WTC11 (cell line): ENCODE data around the gene PRR35.

Experiments used
- CTCF ChIP-seq: fragments of 200-600 bp; IDR thresholded peaks from 2 replicates; pipeline ENCODE4 v1.8.0; 2022; ENCODE audit warnings: antibody characterized with exemption
- RELA ChIP-seq: sonication (generic); formaldehyde crosslinking; IDR thresholded peaks from 2 replicates; pipeline ENCODE4 v1.8.1; 2022; ENCODE audit warnings: missing genetic modification reagents, mild to moderate bottlenecking, borderline replicate concordance
- TF ChIP-seq, protein P1 (sequence below): sonication (generic); formaldehyde crosslinking; IDR thresholded peaks from 2 replicates; pipeline ENCODE4 v1.8.0; 2023; ENCODE audit warnings: missing genetic modification reagents, mild to moderate bottlenecking, borderline replicate concordance
- TF ChIP-seq, protein P2 (sequence below): sonication (generic); formaldehyde crosslinking; IDR thresholded peaks from 2 replicates; pipeline ENCODE4 v1.8.1; 2022; ENCODE audit warnings: mild to moderate bottlenecking, missing genetic modification reagents, moderate library complexity, borderline replicate concordance

DNA sequence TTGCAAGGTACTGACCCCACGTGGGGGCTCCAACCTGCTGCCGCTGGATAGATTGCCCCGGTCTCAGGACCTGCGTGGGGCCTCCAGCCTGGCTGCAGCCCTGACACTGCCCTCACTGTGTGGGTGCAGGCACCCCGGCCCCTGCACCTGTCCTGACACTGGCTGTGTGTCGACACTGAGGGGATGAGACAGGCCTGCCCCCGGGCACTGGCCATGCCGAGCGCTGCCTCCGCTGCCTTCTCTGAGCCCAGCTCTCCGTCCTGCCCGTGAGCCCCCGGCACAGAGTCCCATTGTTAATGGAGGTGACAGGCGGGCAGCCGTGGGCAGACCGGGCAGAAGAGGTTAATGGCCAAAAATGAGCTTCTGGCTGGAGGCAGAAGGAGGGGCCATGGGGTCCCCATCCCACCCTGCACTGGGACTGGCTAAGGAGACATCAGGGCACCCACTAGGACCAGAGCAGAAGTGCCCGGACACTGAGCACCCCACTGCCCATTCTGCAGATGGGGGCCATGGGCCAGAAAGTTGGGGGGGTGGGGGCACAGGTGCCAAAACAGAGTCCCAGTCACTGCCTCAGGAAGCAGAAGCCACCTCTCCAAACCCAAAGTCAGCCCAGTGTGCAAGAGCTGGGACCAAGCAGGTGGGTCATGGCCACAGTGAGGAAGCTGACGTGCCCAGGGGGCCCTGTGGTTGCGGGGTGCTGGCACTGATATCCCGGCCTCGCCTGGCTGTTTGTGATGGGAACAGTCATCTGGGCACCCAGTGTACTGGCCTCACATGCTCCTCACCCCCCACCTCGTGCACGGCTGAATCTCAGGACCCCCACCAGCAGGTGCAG lies 2.5 kb upstream of the PRR35 start:
- TF ChIP-seq, protein P1, sequence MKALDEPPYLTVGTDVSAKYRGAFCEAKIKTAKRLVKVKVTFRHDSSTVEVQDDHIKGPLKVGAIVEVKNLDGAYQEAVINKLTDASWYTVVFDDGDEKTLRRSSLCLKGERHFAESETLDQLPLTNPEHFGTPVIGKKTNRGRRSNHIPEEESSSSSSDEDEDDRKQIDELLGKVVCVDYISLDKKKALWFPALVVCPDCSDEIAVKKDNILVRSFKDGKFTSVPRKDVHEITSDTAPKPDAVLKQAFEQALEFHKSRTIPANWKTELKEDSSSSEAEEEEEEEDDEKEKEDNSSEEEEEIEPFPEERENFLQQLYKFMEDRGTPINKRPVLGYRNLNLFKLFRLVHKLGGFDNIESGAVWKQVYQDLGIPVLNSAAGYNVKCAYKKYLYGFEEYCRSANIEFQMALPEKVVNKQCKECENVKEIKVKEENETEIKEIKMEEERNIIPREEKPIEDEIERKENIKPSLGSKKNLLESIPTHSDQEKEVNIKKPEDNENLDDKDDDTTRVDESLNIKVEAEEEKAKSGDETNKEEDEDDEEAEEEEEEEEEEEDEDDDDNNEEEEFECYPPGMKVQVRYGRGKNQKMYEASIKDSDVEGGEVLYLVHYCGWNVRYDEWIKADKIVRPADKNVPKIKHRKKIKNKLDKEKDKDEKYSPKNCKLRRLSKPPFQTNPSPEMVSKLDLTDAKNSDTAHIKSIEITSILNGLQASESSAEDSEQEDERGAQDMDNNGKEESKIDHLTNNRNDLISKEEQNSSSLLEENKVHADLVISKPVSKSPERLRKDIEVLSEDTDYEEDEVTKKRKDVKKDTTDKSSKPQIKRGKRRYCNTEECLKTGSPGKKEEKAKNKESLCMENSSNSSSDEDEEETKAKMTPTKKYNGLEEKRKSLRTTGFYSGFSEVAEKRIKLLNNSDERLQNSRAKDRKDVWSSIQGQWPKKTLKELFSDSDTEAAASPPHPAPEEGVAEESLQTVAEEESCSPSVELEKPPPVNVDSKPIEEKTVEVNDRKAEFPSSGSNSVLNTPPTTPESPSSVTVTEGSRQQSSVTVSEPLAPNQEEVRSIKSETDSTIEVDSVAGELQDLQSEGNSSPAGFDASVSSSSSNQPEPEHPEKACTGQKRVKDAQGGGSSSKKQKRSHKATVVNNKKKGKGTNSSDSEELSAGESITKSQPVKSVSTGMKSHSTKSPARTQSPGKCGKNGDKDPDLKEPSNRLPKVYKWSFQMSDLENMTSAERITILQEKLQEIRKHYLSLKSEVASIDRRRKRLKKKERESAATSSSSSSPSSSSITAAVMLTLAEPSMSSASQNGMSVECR (CRISPR knock-in tag), result no peak
- TF ChIP-seq, protein P2, sequence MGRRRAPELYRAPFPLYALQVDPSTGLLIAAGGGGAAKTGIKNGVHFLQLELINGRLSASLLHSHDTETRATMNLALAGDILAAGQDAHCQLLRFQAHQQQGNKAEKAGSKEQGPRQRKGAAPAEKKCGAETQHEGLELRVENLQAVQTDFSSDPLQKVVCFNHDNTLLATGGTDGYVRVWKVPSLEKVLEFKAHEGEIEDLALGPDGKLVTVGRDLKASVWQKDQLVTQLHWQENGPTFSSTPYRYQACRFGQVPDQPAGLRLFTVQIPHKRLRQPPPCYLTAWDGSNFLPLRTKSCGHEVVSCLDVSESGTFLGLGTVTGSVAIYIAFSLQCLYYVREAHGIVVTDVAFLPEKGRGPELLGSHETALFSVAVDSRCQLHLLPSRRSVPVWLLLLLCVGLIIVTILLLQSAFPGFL, result no peak
- TF ChIP-seq RELA (no peak), CTCF (no peak)
